ENCODE results near the gene BIRC6.

- TF ChIP-seq CTCF (IDR thresholded peaks at IDR 0.05), result no peak
- TF ChIP-seq POLR2A (IDR thresholded peaks at IDR 0.05), result no peak
Observed at GRCh38 chr2:32641180-32641579, 284.4 kb downstream of the BIRC6 start.
